GM19468 (cell line): ENCODE data around the gene NSD2.

ENCODE experiments used
- ATAC-seq: cut with Tn5 transposase; IDR thresholded peaks from one replicate; pipeline ENCODE4 v1.9.1; 2021; ENCODE audit warnings: mild to moderate bottlenecking, moderate library complexity, moderate number of reproducible peaks; ENCODE audit not compliant: unreplicated experiment; ENCODE audit errors: extremely low read depth

Gene NSD2

DNA sequence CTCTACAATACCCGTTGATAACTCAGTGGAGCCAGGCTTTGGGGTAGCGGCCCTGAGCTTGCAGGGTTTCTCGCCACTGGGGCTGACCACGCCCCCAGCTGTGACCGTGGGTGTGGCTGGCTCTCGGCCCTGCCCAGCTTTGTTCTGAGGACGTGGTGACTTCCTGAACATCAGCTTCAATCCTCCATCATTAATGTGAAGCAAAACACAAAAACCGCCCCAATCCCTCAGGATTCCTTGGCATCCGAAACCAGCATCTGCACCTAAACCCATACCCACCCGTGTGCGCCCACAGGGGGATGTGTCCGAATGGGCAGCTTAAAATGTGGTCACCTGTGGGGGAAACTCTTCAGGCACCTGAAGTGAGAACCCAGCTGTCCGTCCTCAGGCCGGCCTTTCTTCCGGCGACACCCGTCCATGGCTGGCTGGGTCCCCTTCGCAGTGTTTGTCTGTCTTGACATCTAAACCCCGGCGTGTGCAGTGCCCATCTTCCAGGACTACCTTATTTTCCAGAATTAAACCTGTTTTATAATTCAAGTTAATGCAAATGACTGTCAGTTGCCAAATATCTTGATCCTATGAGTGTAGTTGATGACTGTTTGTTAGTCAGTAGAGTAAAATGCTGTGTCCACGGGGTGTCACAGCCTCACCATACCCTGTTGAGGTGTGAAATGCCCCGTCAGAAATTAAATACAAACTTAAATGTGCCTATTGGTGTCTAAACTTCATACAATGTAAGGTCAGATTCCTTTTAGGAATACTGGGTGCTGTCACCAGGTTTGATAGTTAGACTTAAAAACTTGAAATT is 110.3 kb downstream of the NSD2 start:
- ATAC-seq = no peak

- ATAC-seq = no peak
Observed at GRCh38 chr4:1982124-1983052, 111.2 kb downstream of the NSD2 start.

DNA sequence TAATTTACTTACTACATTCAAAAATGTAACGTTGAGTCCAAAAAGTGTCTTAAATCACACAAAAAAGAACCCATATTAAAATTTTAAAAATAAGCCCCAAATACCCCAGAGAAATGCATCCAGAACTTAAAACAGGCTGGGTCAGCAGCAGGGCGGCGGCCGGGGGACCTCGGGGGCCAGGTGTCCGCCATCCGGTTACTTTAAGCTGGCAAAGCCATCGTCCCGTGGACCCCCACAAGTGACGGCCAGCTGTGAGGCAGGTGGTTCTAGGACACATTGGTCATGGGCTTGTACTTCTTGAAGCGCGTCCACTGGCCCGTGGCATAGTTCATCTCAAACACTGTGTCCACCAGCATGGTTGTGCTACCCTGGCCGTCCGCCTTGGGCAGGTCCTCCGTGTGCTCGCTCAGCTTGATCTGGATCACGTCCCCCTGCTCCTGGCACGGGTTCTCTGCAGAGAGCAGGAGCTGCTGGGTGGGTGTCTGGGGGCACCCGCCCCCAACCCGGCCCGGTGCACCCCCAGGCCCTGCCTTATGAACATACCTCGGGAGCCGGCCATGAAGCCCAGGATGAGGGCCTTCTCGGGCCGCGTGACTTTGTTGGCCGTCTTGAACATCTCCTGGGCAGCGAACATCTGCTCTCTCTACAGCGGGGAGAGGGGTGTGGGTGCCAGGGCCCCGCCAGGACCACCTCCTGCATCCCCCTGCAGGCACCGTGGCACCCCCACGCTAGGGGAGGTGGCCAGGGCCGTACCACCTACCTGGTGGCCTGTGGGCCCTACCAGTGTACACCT is 112.1 kb downstream of the NSD2 start:
- no peak for ATAC-seq

DNA sequence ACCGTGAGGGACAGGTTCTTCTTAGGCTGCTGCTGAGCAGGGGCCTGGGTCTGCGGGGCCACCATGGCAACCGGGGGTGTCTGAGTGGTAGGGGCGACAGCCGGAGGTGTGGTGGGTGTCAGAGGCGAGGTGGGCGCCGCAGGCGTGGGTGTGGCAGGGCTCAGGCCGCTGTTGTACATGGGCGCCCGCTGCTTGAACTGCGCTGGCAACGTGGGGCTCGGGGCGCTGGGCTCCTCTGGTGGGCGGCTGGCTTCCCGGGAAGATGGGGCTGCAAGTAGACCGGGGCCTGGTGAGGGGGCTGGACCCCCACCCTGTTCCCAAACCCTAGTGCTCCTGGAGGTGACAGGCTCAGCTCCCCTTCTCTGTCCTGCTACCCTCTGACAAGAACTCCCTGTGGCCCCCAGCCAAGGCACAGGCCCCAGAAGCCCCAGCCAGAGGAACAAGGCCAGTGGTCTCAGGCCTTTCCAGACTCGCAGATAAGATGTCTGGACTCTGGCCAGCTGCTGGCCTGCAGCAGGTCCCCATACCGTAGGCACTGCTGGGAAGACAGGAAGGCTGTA is 112.7 kb downstream of the NSD2 start:
- ATAC-seq = no peak

GRCh38 chr4:1984406-1985191 is 113.4 kb downstream of the NSD2 start:
- no peak for ATAC-seq

GRCh38 chr4:1985294-1985693 is 114.1 kb downstream of the NSD2 start:
- no peak for ATAC-seq

GRCh38 chr4:1985780-1986577 is 114.8 kb downstream of the NSD2 start:
- no peak for ATAC-seq

DNA sequence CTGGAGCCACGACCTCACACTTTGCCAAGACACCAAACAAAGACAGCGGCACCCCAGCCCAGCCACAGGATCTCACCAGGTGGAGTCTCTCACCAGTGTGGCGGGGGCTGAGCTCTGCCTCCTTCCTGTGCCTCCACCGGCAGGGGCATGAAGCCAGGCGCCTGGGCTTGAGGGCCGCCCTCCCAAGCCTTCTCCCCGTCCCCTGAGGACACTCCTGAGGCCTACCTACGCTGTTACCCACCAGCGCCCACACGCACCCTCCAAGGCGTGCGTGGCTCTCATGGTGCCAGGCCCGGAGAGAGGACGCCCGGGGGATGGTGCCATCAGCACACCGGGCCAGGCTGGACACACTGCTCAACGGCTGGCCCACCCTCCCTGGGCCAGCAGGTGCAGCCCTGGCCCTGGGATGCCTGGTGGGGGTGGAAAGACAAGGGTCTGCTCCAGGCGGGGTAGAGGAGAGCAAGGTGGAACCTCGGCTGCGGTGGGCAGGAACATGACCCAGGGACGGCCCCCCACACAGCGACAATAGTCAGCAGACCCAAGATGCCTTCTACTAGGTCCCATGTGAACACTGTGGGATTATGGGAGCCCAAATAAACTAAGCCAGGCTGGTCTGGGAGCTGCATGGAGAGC is 115.5 kb downstream of the NSD2 start:
- ATAC-seq = no peak

DNA sequence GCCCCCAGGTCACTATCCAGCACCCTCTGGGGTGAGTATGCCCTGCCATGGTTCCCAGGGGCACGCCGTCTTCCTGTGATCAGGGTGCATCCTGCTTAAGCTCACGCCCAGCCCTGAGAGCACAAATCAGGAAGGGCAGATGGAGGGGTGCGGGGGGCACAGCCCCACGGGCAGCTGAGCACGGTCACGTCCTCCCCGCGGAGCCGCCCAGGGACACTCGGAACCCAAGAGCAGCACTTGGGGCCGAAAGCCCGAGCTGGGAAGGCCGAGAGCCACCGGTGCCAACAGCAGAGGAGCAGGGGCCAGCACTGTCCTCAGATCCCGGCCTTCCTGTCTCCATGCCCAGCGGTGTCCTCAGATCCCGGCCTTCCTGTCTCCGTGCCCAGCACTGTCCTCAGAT is 116.1 kb downstream of the NSD2 start:
- ATAC-seq = no peak

DNA sequence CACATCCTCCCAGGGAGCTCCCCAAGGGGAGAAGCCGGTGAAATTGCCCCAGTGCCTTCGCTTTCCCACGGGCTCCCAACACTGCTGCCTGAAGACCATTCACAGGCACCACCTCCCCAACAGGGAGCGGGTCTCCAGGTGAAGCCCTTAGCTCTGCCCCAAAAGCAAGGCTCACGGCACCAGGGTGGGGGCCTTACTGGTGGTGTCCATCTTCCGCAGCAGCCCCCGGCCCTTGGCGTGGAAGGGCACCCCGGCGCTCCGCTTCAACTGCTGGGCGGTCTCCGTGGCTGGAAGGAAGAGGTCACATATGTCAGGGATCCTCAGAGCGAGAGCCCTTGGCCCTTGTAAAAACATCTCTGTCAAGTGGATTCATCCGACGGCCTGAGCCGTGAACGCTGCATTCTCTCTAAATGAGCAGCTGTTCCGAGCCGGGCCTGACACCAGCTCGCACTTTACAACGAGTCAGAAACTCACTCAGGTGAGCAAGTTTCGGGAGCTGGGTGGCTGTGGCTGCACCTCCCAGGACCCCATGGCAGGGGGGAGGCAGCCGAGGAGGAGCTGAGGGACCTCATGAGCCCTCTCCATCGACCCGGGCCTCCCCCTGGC is 116.6 kb downstream of the NSD2 start:
- ATAC-seq = no peak

GRCh38 chr4:1988327-1988724 is 117.1 kb downstream of the NSD2 start:
- no peak for ATAC-seq

DNA sequence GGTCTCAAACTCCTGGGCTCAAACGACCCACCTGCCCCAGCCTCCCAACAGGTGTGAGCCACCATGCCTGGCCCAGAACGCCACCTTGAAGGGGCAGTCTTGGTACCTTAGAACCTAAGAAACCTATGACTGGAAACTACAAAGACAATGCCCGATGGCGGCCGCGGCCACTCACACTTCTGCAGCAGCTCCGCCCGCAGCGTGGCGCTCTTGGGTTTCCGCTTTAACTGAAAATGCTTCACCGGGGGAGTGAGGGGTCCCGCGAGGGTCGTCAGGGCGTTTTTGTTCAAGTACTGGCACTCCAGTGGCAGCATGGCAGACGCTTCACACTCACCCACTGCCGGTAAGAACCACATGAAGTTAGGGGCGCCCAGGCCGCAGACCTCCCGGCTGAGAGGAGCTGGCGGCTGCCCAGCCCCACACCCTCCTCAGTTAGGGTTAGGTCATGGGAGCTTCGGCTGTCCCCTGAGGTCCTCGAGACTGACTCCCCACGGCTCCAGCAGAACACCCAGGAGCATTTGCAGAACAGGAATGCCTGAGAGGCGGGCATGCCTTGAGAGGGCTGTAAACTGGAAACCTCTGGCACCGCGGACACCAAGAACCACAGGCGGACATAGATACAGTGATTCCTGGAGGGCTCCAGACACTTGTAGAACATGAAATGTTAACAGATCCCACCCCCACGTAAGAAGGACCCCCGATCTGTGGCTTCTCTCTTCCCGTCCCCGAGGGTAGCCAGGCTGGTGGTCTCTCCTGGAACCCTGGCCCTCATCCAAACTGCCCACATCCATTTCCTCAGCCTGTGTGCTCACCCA is 118.5 kb downstream of the NSD2 start:
- no peak for ATAC-seq

- ATAC-seq = no peak
Observed at GRCh38 chr4:1990348-1990645, 119.1 kb downstream of the NSD2 start.

- ATAC-seq = no peak
Observed at GRCh38 chr4:1990676-1991075, 119.5 kb downstream of the NSD2 start.

GRCh38 chr4:1991087-1991486 is 119.9 kb downstream of the NSD2 start:
- ATAC-seq = no peak

DNA sequence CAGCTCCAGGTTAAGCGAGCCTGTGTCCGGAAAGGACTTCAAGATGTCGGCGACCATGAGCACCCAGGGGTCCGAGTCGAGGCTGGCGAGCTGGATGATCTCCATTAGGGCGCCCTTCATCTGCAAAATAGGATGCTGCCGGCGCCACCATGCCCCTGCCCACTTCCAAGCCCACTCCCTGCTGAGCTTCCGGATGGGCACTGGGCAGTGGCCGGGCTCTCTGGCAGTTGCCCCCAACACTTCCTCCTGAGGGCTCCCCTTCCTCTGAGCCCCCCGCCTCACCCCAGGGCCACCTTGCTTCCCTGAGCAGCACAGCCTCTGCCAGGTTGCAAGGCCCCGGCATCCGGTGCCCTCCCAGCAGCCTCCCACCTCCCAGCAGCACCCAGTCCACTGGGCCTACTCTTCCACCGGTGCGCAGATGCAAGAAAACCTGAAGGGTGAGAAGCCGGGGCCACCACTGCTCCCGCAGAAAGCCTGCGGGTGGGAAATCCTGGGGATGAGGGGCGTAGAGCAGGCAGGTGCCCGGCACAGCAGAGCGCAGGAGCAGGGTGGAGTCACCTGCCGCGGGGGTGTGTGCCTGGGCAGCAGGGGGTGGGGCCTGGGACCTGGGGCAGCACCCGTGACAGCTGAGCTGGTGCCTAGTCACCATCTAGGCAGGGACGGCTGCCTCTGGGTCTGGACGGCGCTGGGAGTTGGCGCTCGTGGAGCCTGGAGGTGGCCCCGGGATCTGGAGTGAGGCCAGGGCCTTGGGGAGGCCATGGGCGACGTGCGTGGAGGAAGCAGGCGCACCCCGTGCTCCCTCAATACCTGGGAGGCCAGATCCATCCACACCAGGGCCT is 120.6 kb downstream of the NSD2 start:
- ATAC-seq = no peak
